Activated CD8-positive, alpha-beta memory T cell treated with anti-CD3 and anti-CD28 coated beads, Interleukin-2, amount 50 U/mL, for 1 hour (primary cell): ENCODE data around the gene EIF3C.
"Not testable (repeated sequence)": the region's sequence is repeated elsewhere in the genome, so short reads cannot be mapped to it uniquely, and the experiment has no call there.

Experiments
- DNase-seq: peaks from one replicate; pipeline ENCODE4 v3.0.0-alpha.2; 2020; ENCODE audit errors: extremely low read depth

Gene EIF3C

DNA sequence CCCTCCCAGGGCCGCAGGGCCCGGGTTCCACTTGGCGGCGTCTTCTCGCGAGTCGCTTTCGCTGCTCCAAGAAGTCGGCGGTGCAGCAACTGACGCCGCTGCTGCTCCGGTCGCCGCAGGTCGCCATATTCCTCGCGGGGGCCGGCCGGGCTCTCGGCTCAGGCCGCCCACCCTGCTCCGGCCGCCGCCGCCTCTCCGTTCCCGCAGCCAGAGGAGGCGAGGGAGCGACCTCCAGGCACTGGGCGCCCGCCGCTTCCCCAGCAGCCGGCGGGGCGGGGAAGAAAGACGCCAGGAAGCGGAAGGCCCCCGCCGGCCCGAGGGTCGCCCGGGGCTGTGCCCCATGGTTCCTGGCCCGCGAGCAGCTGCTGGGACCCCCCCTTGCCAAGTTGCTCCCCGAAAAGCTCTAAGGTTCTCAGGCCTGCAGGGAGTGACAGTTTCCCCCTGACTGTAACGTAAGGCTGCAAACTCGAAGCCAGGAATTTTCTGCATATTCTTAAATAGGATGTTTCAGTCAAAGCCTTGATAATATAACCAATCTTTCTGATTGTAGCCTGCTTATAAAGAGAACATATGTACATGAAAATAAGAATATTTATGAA lies 39.3 kb downstream of the EIF3C start:
- DNase-seq, result not testable (repeated sequence)

DNA sequence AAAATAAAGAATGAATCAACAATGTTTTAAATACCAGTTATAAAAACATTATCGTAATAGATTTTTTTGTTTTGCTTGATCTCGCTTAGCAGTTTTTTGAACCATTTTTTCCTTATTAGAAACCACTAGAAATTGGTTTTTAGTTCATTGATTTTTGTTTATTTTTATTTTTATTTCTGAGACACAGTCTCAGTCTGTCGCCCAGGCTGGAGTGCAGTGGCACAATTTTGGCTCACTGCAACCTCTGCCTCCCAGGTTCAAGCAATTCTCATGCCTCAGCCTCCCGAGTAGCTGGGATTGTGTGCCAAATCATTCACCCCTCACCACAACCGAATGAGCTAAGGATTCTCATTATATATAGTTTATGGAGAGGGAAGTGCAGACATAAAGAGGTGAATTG lies 40.2 kb downstream of the EIF3C start, which contains the start of gene NPIPB9:
Gene NPIPB9, plus strand, starts transcription at position 301 of the 400 bp plus-strand sequence.
- not testable (repeated sequence) for DNase-seq

DNA sequence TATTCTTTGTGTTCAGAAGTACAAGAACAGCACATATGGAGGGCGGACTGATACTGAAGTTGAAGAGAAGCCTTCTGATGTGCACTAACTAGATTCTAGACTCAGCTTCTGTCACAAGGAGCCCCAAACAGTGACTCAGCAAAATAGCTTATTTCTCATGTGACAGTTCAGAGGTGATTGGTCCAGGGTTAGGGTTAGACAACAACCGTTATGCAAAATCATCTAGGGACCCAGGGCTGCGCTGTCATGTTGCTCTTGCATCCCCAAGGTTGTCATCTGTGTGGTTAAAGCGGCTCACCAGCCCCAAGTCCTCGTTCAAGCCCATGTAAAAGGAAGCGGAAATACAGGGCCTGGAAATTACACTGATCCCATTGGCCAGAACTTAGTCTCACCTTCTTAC lies 70.4 kb downstream of the EIF3C start:
- not testable (repeated sequence) for DNase-seq

DNA sequence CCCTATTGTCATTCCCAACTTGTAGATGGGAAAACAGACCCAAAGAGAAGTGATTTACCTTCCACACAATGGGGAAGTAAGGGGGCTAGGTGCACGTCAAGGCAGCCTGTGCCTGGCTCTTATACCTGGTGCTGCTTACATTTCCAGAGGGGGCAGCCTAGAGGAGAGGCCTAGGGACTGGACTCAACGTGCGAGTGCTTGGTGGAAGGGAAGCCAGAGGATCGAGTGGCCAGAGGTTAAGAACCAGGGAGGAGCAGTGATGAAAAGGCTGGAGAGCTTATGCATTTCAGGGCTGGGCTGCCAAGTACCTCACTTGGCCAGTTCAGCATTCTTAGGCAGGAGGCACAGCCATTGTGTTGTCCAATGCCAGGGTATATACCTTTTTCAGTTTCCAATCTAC lies 71.1 kb downstream of the EIF3C start:
- not testable (repeated sequence) for DNase-seq
